ENCODE measurements around the gene DHRS7C.

Gene DHRS7C

GRCh38 chr17:9729735-9730420, 61.5 kb downstream of the DHRS7C start:
- TF ChIP-seq, protein P1, sequence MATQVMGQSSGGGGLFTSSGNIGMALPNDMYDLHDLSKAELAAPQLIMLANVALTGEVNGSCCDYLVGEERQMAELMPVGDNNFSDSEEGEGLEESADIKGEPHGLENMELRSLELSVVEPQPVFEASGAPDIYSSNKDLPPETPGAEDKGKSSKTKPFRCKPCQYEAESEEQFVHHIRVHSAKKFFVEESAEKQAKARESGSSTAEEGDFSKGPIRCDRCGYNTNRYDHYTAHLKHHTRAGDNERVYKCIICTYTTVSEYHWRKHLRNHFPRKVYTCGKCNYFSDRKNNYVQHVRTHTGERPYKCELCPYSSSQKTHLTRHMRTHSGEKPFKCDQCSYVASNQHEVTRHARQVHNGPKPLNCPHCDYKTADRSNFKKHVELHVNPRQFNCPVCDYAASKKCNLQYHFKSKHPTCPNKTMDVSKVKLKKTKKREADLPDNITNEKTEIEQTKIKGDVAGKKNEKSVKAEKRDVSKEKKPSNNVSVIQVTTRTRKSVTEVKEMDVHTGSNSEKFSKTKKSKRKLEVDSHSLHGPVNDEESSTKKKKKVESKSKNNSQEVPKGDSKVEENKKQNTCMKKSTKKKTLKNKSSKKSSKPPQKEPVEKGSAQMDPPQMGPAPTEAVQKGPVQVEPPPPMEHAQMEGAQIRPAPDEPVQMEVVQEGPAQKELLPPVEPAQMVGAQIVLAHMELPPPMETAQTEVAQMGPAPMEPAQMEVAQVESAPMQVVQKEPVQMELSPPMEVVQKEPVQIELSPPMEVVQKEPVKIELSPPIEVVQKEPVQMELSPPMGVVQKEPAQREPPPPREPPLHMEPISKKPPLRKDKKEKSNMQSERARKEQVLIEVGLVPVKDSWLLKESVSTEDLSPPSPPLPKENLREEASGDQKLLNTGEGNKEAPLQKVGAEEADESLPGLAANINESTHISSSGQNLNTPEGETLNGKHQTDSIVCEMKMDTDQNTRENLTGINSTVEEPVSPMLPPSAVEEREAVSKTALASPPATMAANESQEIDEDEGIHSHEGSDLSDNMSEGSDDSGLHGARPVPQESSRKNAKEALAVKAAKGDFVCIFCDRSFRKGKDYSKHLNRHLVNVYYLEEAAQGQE (IDR thresholded peaks at IDR 0.05; ENCODE audit: insufficient read depth in 1 of 2, low read depth in 2 of 2, low read length in 2 of 2) = no peak
- no peak for TF ChIP-seq FOXP2 (optimal IDR thresholded peaks at IDR 0.05; ENCODE audit: borderline replicate concordance, extremely low read depth, extremely low read length, insufficient read depth)
- no peak for TF ChIP-seq TAF1 (IDR thresholded peaks at IDR 0.05; ENCODE audit: borderline replicate concordance, insufficient read depth, low read length)
- TF ChIP-seq SIN3A (IDR thresholded peaks at IDR 0.05; ENCODE audit: borderline replicate concordance, insufficient read depth, low read length) = no peak
- no peak for TF ChIP-seq POLR2AphosphoS5 (IDR thresholded peaks at IDR 0.05; ENCODE audit: low read depth, low read length)

DNA sequence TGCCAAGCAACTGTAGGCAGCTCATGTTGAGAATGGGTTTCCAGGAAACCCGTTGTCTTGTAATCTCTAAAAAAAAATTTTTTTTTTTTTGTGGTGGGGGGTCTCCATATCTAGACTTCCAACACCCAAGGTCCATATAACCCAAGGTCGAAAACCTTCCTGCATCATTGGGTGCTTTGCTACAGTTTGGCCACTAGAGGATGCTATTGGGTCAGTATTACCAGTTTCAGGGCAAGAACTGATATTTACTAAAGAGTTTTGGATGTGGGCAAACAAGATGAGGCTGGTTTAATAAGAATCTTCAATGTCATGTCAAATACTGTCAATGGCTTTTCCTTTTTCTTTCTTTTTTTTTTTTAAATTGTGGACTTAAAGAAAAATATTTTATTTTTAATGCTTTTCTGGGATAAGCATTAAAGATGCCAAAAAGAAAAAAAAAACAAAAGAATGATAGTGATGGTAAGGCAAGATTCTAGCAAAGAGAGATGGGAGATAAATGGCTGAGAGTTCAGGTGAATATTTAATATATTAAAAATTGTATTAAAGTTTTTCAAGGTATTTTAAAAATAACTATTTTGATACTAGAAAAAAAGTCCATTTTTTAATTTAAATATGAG, 62.2 kb downstream of the DHRS7C start:
- TF ChIP-seq SIN3A (IDR thresholded peaks at IDR 0.05; ENCODE audit: borderline replicate concordance, insufficient read depth, low read length) = no peak
- no peak for TF ChIP-seq TAF1 (IDR thresholded peaks at IDR 0.05; ENCODE audit: borderline replicate concordance, insufficient read depth, low read length)
- TF ChIP-seq, protein P1 (IDR thresholded peaks at IDR 0.05; ENCODE audit: insufficient read depth in 1 of 2, low read depth in 2 of 2, low read length in 2 of 2) = no peak
- no peak for TF ChIP-seq POLR2AphosphoS5 (IDR thresholded peaks at IDR 0.05; ENCODE audit: low read depth, low read length)
- no peak for TF ChIP-seq FOXP2 (optimal IDR thresholded peaks at IDR 0.05; ENCODE audit: borderline replicate concordance, extremely low read depth, extremely low read length, insufficient read depth)

- TF ChIP-seq SIN3A (IDR thresholded peaks at IDR 0.05; ENCODE audit: borderline replicate concordance, insufficient read depth, low read length) = no peak
- TF ChIP-seq POLR2AphosphoS5 (IDR thresholded peaks at IDR 0.05; ENCODE audit: low read depth, low read length) = no peak
- TF ChIP-seq FOXP2 (optimal IDR thresholded peaks at IDR 0.05; ENCODE audit: borderline replicate concordance, extremely low read depth, extremely low read length, insufficient read depth) = no peak
- TF ChIP-seq, protein P1 (IDR thresholded peaks at IDR 0.05; ENCODE audit: insufficient read depth in 1 of 2, low read depth in 2 of 2, low read length in 2 of 2) = no peak
- no peak for TF ChIP-seq TAF1 (IDR thresholded peaks at IDR 0.05; ENCODE audit: borderline replicate concordance, insufficient read depth, low read length)
Measured at GRCh38 chr17:9728564-9728963, 62.8 kb downstream of the DHRS7C start.

- TF ChIP-seq SIN3A (IDR thresholded peaks at IDR 0.05; ENCODE audit: borderline replicate concordance, insufficient read depth, low read length) (no peak), TAF1 (IDR thresholded peaks at IDR 0.05; ENCODE audit: borderline replicate concordance, insufficient read depth, low read length) (no peak), POLR2AphosphoS5 (IDR thresholded peaks at IDR 0.05; ENCODE audit: low read depth, low read length) (no peak)
- TF ChIP-seq, protein P1 (IDR thresholded peaks at IDR 0.05; ENCODE audit: insufficient read depth in 1 of 2, low read depth in 2 of 2, low read length in 2 of 2) = no peak
Measured at GRCh38 chr17:9728005-9728404, 63.4 kb downstream of the DHRS7C start.
